ENCODE measurements around the gene COTL1. TPM values are rescaled to one million over a fixed set of nuclear protein-coding genes. Genes with fewer than 3 reads are reported as not detected.
"Not testable (repeated sequence)": the region's sequence is repeated elsewhere in the genome, so short reads cannot be mapped to it uniquely, and the experiment has no call there.

The COTL1 gene
- total RNA-seq, 1 experiment from 2014 or later = 24.8 TPM

DNA sequence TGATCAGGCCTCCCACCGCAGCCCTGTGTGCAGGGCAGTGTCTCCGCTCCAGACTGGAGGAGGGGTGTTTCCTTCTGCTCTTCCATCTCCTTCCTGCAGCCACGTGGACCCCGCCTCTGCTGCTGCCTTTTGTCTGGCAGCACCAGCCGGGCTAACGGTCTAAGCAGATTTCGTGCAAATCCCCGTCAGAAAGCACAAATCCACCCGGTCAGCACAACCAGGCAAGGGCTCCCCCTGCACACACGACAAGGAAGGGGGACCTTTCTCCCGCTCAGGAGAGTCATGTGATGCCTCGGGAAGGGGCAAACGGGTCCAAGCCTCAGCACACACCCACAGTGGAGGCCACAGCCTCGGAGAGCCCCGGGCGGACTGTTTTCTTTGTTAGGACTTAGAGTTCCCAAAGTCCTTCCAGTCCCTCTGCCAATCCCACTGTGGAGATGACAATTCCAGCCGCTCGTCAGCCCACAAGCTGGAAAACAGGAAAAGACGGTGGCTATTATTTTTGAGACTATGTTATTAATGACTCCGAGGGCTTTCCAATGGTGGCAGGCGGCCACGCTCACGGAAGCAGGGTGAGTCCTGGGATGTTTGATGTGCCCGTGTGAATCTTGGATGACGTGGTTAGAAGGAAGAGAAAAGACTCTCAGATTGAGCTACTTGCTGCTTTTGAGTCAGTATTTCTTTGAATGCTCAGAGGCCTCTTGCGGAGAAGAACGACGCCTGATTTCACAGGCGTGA lies 90.9 kb downstream of the COTL1 start:
- peak overlapping the region; percentile 46 for H3K4me3 ChIP-seq
- H3K9me3 ChIP-seq (replicated peaks) = no peaks in the 10 kb centered on the region; the same call in 1 of the 2 replicates
- DNase-seq = peak; percentile 78 to 79
- peaks cover 4% of the 10 kb centered on the region; the same call in 1 of the 2 replicates for H3K4me1 ChIP-seq
- H3K36me3 ChIP-seq = no peaks in the 10 kb centered on the region
- H3K27ac ChIP-seq = peak overlapping the region; percentile 68
- H3K27me3 ChIP-seq = no peaks in the 10 kb centered on the region

DNA sequence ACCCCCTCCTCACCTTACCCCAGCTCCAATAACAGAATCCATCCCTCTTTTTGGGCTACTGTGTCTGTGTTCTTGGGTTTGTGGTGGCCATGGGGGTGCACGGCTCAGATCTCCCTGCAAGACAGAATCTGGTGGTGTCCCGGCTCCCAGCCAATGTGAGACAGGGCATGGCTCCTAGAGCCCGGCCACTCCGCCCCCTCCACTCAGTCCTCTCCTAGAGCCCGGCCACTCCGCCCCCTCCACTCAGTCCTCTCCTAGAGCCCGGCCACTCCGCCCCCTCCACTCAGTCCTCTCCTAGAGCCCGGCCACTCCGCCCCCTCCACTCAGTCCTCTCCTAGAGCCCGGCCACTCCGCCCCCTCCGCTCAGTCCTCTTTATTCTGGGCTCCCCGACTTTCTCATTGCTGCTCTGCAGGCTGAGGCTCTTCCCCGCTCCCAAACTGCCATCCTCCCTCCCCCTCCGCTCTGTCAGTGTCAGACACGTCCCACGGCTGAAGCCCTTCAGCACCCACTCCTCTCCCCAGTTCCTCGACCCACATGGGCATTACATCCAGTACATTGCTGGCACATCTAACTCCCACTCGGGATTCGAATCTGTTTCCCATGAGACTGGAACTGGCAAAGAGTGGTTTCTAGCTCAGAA lies 92.8 kb downstream of the COTL1 start:
- DNase-seq; H3K27ac ChIP-seq; H3K9me3 ChIP-seq (replicated peaks); H3K36me3 ChIP-seq; H3K27me3 ChIP-seq; H3K4me3 ChIP-seq; H3K4me1 ChIP-seq: not testable (repeated sequence)

DNA sequence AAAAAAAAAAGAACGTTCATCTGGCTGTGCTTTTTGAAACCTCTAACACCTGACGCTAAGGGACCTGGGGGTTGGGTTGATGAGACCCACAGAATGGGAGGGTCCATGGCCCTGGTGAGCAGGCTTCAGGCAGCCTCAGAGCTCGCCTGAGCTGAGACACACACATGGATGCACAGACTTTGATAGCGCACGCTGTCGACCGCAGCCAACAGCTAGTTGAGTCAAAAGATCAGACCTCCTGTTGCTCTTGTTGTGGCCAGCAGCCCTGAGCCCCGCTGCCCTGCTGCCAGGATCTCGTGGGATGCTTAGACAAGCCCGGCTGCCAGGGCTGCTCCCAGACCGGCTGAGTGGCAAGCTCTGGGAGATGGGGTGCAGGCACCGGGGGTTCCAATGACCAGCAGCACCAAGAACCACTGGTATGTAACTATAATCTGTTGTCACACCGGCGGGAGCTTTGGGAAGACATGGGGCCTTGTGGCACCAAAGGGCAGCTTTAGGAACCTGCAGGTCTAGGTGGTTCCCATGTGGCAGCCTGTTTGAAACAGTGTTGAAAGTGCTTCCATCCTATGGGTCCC lies 93.4 kb downstream of the COTL1 start:
- Histone ChIP-seq H3K27me3 (no peaks in the 10 kb centered on the region), H3K4me1 (peaks cover 4% of the 10 kb centered on the region; the same call in 1 of the 2 replicates)

DNA sequence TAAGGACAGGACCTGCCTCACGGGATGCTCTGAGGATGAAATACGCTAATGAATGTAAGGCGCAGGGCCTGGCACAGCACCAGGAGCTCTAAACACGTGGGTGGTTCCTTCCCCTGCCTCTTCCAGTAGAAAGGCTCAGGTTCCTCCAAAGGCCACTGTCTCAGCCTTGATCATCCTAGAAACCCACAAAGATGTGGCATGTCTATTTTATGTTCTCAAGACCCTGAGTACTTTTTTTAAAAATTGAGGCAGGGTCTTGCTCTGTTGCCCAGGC lies 96.4 kb downstream of the COTL1 start:
- H3K27me3 ChIP-seq = no peaks in the 10 kb centered on the region

More for the DNA sequence above, 93.4 kb downstream of the COTL1 start:
- no peak for DNase-seq
- Histone ChIP-seq H3K36me3 (no peaks in the 10 kb centered on the region), H3K27ac (no peak overlapping the region), H3K4me3 (no peak overlapping the region), H3K9me3 (replicated peaks) (no peaks in the 10 kb centered on the region)

DNA sequence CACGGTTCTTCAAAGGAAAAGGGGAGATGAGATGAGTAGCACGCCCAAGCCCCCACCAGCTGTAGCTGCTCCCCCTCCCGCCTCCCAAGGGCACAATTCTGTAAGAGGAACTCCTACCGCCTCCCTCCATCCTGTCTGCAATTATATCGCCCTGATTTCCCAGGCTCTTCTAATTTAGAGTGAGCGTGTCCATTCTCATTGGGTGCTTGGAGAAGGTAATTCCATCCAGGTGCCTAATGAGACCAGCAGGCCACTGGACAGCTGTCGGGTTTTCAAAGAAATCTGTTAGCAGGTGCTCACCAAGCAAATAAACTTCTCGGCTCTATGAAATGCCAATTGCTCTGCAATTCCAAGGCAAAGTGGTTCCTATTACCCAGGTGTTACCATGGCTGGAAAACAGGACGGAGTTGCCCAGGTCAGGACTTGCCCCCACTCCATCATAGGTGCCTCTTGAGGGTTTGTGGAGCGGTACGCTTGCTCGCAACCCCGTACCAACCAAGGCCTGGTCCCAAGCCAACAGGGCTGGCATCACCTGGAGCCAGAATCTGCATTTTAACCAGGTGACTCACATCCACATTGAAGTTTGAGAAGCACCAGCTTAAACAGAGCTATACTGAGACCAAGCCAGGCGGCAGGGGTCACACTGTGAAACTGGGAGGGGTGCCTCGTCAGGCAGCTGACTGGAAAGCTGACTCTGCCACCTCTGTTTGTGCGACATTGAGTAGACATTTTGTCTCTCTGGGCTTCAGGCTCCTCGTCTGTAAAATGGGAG lies 97.0 kb downstream of the COTL1 start:
- Histone ChIP-seq H3K4me3 (no peak overlapping the region), H3K4me1 (no peaks in the 10 kb centered on the region; the same call in 1 of the 2 replicates), H3K27ac (no peak overlapping the region), H3K36me3 (no peaks in the 10 kb centered on the region), H3K27me3 (no peaks in the 10 kb centered on the region), H3K9me3 (replicated peaks) (no peaks in the 10 kb centered on the region)
- DNase-seq = no peak

More for the DNA sequence above, 96.4 kb downstream of the COTL1 start:
- Histone ChIP-seq H3K4me3 (no peak overlapping the region), H3K9me3 (replicated peaks) (no peaks in the 10 kb centered on the region), H3K27ac (no peak overlapping the region), H3K36me3 (no peaks in the 10 kb centered on the region), H3K4me1 (peaks cover under 1% of the 10 kb centered on the region; the same call in 1 of the 2 replicates)
- DNase-seq = no peak

DNA sequence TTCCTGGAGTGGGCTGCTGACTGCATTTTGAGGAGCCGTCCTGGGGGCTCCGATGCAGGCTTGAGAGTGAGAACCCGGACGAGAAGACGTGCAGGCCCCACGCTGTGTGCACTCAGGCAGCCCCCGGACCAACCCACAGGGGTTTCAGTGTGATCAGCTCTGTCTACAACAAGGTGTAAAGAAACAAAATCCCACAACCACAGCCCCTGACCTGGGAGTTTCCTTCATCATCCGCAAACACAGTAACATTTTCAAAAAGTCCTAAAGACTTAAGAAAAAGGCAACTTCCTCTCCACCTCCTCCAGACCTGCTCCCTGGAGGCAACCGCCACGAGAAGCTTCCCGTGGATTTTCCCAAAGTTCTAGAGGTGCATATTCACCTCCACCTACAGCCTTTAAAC lies 98.0 kb downstream of the COTL1 start:
- no peaks in the 10 kb centered on the region; the same call in 1 of the 2 replicates for H3K4me1 ChIP-seq
- no peak for DNase-seq
- no peaks in the 10 kb centered on the region for H3K36me3 ChIP-seq
- no peaks in the 10 kb centered on the region for H3K27me3 ChIP-seq
- H3K4me3 ChIP-seq = no peak overlapping the region
- no peaks in the 10 kb centered on the region for H3K9me3 ChIP-seq (replicated peaks)
- H3K27ac ChIP-seq = no peak overlapping the region

DNA sequence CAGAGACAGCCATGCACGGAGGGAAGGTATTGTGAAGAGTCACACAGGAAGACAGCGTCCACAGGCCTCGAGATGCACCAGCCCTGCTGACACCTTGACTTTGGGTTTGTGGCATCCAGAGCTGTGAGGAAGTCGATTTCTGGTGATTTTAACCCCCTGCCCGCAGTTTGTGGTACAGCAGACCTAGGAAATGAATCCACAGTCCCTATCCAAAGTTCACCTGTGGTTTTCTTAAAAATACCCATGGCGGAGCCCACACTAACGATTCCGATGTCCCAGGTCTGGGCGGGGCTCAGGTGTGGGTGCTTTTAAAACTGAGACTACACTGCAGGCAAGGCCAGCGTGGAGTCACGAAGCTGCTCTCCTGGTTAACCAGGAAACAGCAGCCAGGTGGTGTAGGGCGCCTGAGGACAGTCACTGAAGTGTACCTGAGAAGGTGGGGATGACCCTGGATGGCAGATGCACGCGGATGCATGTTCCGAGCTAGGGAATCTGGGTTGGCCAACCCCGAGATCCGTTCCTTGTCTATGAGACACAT lies 99.0 kb downstream of the COTL1 start:
- no peak for DNase-seq
- Histone ChIP-seq H3K27ac (no peak overlapping the region), H3K9me3 (replicated peaks) (no peaks in the 10 kb centered on the region), H3K27me3 (no peaks in the 10 kb centered on the region), H3K4me3 (no peak overlapping the region), H3K4me1 (no peaks in the 10 kb centered on the region; the same call in 1 of the 2 replicates), H3K36me3 (no peaks in the 10 kb centered on the region)

DNA sequence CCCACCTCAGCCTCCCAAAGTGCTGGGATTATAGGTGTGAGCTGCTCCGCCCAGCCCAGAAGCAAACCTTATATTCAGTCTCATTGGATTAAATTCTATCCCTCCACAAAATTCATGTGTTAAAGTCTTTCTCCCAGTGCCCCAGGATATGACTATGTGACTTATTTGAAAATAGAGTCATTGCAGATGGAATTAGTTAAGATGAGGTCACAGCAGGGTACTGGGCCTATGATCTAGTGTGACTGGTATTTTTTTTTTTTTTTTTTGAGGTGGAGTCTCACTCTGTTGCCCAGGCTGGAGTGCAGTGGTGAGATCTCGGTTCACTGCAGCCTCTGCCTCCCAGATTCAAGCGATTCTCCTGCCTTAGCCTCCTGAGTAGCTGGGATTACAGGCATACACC lies 99.7 kb downstream of the COTL1 start:
- not testable (repeated sequence) for H3K27me3 ChIP-seq; H3K4me3 ChIP-seq; H3K4me1 ChIP-seq; H3K9me3 ChIP-seq (replicated peaks); DNase-seq; H3K36me3 ChIP-seq; H3K27ac ChIP-seq

DNA sequence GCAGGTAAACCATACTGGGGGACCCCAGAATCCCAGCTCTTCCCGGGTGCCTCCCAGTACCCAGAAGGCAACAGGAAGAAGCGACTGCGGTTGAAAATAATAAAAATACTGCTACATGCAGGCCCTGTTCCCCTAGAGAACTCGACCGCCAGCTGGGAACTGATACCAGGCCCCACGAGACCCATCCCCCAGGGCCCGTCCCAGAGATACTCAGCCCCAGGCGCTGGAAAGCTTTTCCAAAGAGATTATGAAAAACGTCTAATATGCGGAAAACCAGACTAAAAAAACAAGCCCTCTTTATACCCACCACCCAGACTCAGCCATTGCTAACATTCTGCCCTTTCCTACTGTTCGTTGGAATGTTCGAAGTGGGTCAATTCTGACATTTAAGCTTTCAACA lies 100.5 kb downstream of the COTL1 start:
- Histone ChIP-seq H3K27ac (no peak overlapping the region), H3K4me1 (peaks cover 2% of the 10 kb centered on the region; the same call in 1 of the 2 replicates), H3K4me3 (no peak overlapping the region), H3K36me3 (no peaks in the 10 kb centered on the region), H3K27me3 (no peaks in the 10 kb centered on the region), H3K9me3 (replicated peaks) (no peaks in the 10 kb centered on the region)
- peak; percentile 39 to 51 for DNase-seq

Other genes starting within 250 kb of the COTL1 start
- gene ATP2C2, start 249.5 kb downstream of the COTL1 start, total RNA-seq (2014; rRNA removed; shearing (Covaris generic)) = 5.1 and 6.2 TPM in 2 replicates
- gene MEAK7, start 113.4 kb downstream of the COTL1 start, total RNA-seq (2014; rRNA removed; shearing (Covaris generic)) = 4.8 and 5.1 TPM in 2 replicates
- 9.5 and 10.1 TPM in 2 replicates for gene KLHL36, start 30.4 kb upstream of the COTL1 start, total RNA-seq (2014; rRNA removed; shearing (Covaris generic))
- 66.2 and 68.3 TPM in 2 replicates for gene USP10, start 81.9 kb upstream of the COTL1 start, total RNA-seq (2014; rRNA removed; shearing (Covaris generic))
- 0.34 and 0.48 TPM in 2 replicates for gene CRISPLD2, start 201.9 kb upstream of the COTL1 start, total RNA-seq (2014; rRNA removed; shearing (Covaris generic))